K562 (cell line): ENCODE data around the gene HMGN2. TPM values are rescaled to one million over a fixed set of nuclear protein-coding genes. Genes with fewer than 3 reads are reported as not detected.

Experiments
- ATAC-seq: fragments of 200-7000 bp; cut with Tn5 transposase; 3 replicates; pipeline ENCODE4 v1.9.1; 2020; ENCODE audit warnings: moderate library complexity
- BruUV-seq: library from RNA; stranded (reverse); fragments of 400-500 nt; replicated peaks from 2 replicates; lab custom pipeline; 2021; lab: Mats Ljungman, UMichigan
- CTCF ChIA-PET: fragments of 300-600 bp; formaldehyde crosslinking; extraction: SDS; loops from one replicate; lab custom pipeline; 2021; ENCODE audit warnings: low intra/inter-chr PET ratio; lab: Yijun Ruan, JAX
- POLR2A ChIA-PET: fragments of 300-600, 350-650 bp; sonication (Branson Sonifier 250); formaldehyde crosslinking; extraction: SDS; loops from one replicate; lab custom pipeline; 2021; ENCODE audit warnings: antibody characterized with exemption, inconsistent platforms; lab: Yijun Ruan, JAX
- DNase-seq, 4 experiments: peaks; one replicate each; pipeline versions ENCODE4 v3.0.0 to v3.0.0-alpha.2; 2011 to 2018; ENCODE audit warnings: low spot score in 3 of 4, mixed read lengths in 3 of 4; ENCODE audit errors: extremely low read depth in 1 of 4
- FAIRE-seq: peaks from 2 replicates; lab custom pipeline; 2011; peaks lifted over from hg19 to GRCh38; lab: Jason Lieb, UNC
- H2AFZ ChIP-seq: 2 replicates; pipeline ENCODE4 v1.6.0; 2011; ENCODE audit warnings: low read depth, low read length, control low read depth, inconsistent platforms
- H3K27ac ChIP-seq: fragments of 200-600 bp; 3 replicates; pipeline ENCODE4 v1.8.0; 2011; ENCODE audit warnings: low read depth, mild to moderate bottlenecking, control low read depth, inconsistent platforms, low read length, moderate library complexity, mixed read lengths; ENCODE audit errors: extremely low read depth
- H3K27me3 ChIP-seq, 2 experiments: fragments of 300-600 bp in 1 of 2; 2 replicates in 1 of 2; 3 replicates in 1 of 2; pipeline versions ENCODE4 v1.6.0 to v1.8.0; 2011; ENCODE audit warnings: inconsistent platforms in 2 of 2, low read length in 2 of 2, mild to moderate bottlenecking in 1 of 2, mixed read lengths in 1 of 2, moderate library complexity in 1 of 2; ENCODE audit not compliant: control insufficient read depth in 2 of 2, insufficient read depth in 2 of 2
- H3K36me3 ChIP-seq: fragments of 300-600 bp; 3 replicates; pipeline ENCODE4 v1.8.0; 2011; ENCODE audit warnings: mild to moderate bottlenecking, low read length, inconsistent platforms; ENCODE audit not compliant: control insufficient read depth, insufficient read depth
- H3K4me1 ChIP-seq, 2 experiments: fragments of 200-600 bp in 1 of 2; replicated peaks in 1 of 2; 2 replicates in 1 of 2; 3 replicates in 1 of 2; pipeline versions ENCODE4 v1.5.1 to v1.8.0; 2011; ENCODE audit warnings: inconsistent platforms in 2 of 2, low read length in 2 of 2, mild to moderate bottlenecking in 1 of 2, mixed read lengths in 1 of 2, moderate library complexity in 1 of 2; ENCODE audit not compliant: control insufficient read depth in 2 of 2, insufficient read depth in 2 of 2
- H3K4me2 ChIP-seq: 2 replicates; pipeline ENCODE4 v1.6.1; 2011; ENCODE audit warnings: low read length, control low read depth, inconsistent platforms, mixed read lengths; ENCODE audit not compliant: insufficient read depth
- H3K4me3 ChIP-seq: fragments of 200-600 bp; sonication (generic), shearing (Covaris generic); 2 replicates; pipeline ENCODE4 v1.5.1; 2016; ENCODE audit warnings: control low read depth, inconsistent platforms
- H3K79me2 ChIP-seq: fragments of 200-600 bp; 3 replicates; pipeline ENCODE4 v1.8.0; 2011; ENCODE audit warnings: low read length, inconsistent platforms; ENCODE audit not compliant: control insufficient read depth, insufficient read depth
- H3K9ac ChIP-seq, 2 experiments: 2 replicates each; pipeline versions ENCODE4 v1.6.0 to v1.6.1; 2011; ENCODE audit warnings: low read depth in 2 of 2, low read length in 2 of 2, control low read depth in 1 of 2, inconsistent platforms in 1 of 2, mild to moderate bottlenecking in 1 of 2, mixed read lengths in 1 of 2; ENCODE audit not compliant: insufficient read depth in 1 of 2
- H3K9me1 ChIP-seq: one replicate; pipeline ENCODE4 v1.6.0; 2011; ENCODE audit warnings: inconsistent platforms, mild to moderate bottlenecking, low read length, moderate library complexity; ENCODE audit not compliant: control insufficient read depth, insufficient read depth
- H3K9me3 ChIP-seq: replicated peaks from 2 replicates; pipeline ENCODE4 v1.5.1; 2011; ENCODE audit warnings: low read depth, low read length, inconsistent platforms; ENCODE audit not compliant: control insufficient read depth, insufficient read depth
- H4K20me1 ChIP-seq: replicated peaks from 2 replicates; pipeline ENCODE4 v1.6.1; 2011; ENCODE audit warnings: low read length, inconsistent platforms, mixed read lengths; ENCODE audit not compliant: control insufficient read depth, insufficient read depth
- ATF7 ChIP-seq: fragments of 450-650 bp; IDR thresholded peaks from 2 replicates; pipeline ENCODE4 v1.7.1; 2014; ENCODE audit warnings: mild to moderate bottlenecking, moderate library complexity
- DPF2 ChIP-seq: fragments of 450-650 bp; IDR thresholded peaks from 2 replicates; pipeline ENCODE4 v1.6.1; 2016
- FOSL1 ChIP-seq: fragments of 200-800 bp; sonication (Bioruptor generic); conservative IDR thresholded peaks from 2 replicates; pipeline ENCODE4 v1.6.1; 2016; ENCODE audit warnings: missing genetic modification characterization, missing compliant biosample characterization
- L3MBTL2 ChIP-seq: fragments of 450-650 bp; IDR thresholded peaks from 2 replicates; pipeline ENCODE4 v1.6.1; 2016; ENCODE audit warnings: mild to moderate bottlenecking, moderate library complexity
- MYC ChIP-seq, 2 experiments: fragments of 250-450 bp in 1 of 2; sonication (Bioruptor Pico) in 1 of 2; IDR thresholded peaks; 2 replicates each; pipeline versions ENCODE4 v1.5.1 to v1.6.1; 2012 to 2021; ENCODE audit warnings: low read depth in 2 of 2, borderline replicate concordance in 1 of 2, improper control_type of control experiment in 1 of 2, low read length in 1 of 2, mild to moderate bottlenecking in 1 of 2, moderate library complexity in 1 of 2
- NFE2 ChIP-seq: IDR thresholded peaks from 2 replicates; pipeline ENCODE4 v1.6.1; 2014; ENCODE audit warnings: antibody characterized with exemption, low read depth
- SMARCE1 ChIP-seq: fragments of 450-650 bp; IDR thresholded peaks from 2 replicates; pipeline ENCODE4 v1.7.1; 2016; ENCODE audit warnings: mild to moderate bottlenecking
- SOX6 ChIP-seq: fragments of 450-650 bp; IDR thresholded peaks from 2 replicates; pipeline ENCODE4 v1.6.1; 2014; ENCODE audit warnings: mild to moderate bottlenecking
- WGBS: fragments of 100-300 bp; shearing (Covaris generic); methylation state at CpG from one replicate; pipeline ENCODE4 v1.1.6; 2016; ENCODE audit warnings: low coverage, mixed read lengths; ENCODE audit not compliant: insufficient coverage; ENCODE audit errors: missing lambda C conversion rate; 5-methylcytosine and 5-hydroxymethylcytosine counted together
- in situ Hi-C: fragments of 300-500 bp; cut with MboI; formaldehyde crosslinking; loops from 4 replicates; pipeline ENCODE4 v1.15.0; 2018; ENCODE audit warnings: inconsistent platforms, mixed read lengths
- intact Hi-C: fragments of 100-400 bp; cut with micrococcal nuclease; formaldehyde crosslinking; loops from 2 replicates; pipeline ENCODE4 v1.14.2; 2022
- polyA plus RNA-seq, 8 experiments: library from polyadenylated mRNA; depleted of rRNA in 4 of 8; stranded (reverse) in 5 of 8; unstranded in 3 of 8; fragments of >200 nt; fragmentation: Nextera tagmentation in 2 of 8; fragmentation: Illumina TruSeq in 1 of 8; extraction: Ambion mirVana in 2 of 8; extraction: Trizol in 1 of 8; gene quantifications; 2 replicates each; pipeline versions ENCODE4 v1.2.1 to v1.2.3, GENCODE V29; 2011 to 2014; ENCODE audit warnings: inconsistent platforms in 1 of 8, missing spikeins in 1 of 8
- total RNA-seq, 7 experiments: library from RNA; depleted of rRNA in 6 of 7; stranded (reverse); fragments of >200 nt in 6 of 7; fragmentation: Illumina TruSeq in 2 of 7; extraction: Trizol in 2 of 7; gene quantifications; 2 replicates each; pipeline versions ENCODE4 v1.2.1 to v1.2.3, GENCODE V29; 2011 to 2021; ENCODE audit warnings: low replicate concordance in 1 of 7
- TF ChIP-seq, protein P1 (sequence below), 2 experiments: fragments of 450-650 bp in 1 of 2; sonication (generic) in 1 of 2; formaldehyde crosslinking in 1 of 2; IDR thresholded peaks in 1 of 2; conservative IDR thresholded peaks in 1 of 2; 2 replicates each; pipeline versions ENCODE4 v1.6.1 to v1.8.1; 2016 to 2023; ENCODE audit warnings: mild to moderate bottlenecking in 2 of 2, moderate library complexity in 2 of 2, inconsistent platforms in 1 of 2, missing genetic modification reagents in 1 of 2
- TF ChIP-seq, protein P2 (sequence below), 2 experiments: fragments of 450-650 bp; conservative IDR thresholded peaks; 2 replicates each; pipeline ENCODE4 v1.6.1; 2017; ENCODE audit warnings: mild to moderate bottlenecking in 2 of 2, moderate library complexity in 2 of 2
- TF ChIP-seq, protein P3 (sequence below): fragments of 250-450 bp; sonication (Bioruptor Pico); IDR thresholded peaks from 2 replicates; pipeline ENCODE4 v1.5.0; 2020; ENCODE audit warnings: mild to moderate bottlenecking
- TF ChIP-seq, protein P4 (sequence below): fragments of 450-650 bp; IDR thresholded peaks from 2 replicates; pipeline ENCODE4 v1.6.1; 2016; ENCODE audit warnings: missing biosample characterization, missing genetic modification characterization

The HMGN2 gene
- total and polyA plus RNA-seq, 9 of the 15 experiments (the other 6 are each of a cell fraction or from before 2014, with no cell fraction given) = 370 to 1,354 (median 965) TPM

DNA sequence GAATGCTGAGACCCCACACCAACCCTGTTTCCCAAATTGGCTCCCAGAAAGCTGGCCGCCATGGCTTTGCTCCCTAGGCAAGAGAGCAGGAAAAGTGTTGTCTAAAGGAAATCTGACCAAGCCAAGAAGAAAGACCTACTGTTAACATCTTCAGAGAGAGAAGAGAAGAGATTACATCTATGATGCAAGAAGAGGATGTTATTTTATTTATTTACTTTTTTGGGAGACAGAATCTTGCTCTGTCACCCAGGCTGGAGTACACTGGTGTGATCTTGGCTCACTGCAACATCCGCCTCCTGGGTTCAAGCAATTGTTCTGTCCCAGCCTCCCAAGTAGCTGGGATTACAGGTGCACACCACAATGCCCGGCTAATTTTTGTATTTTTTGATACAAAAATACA, 21.7 kb downstream of the HMGN2 start:
- intact Hi-C loops (no loop called here), in situ Hi-C loops (no loop called here)
- Histone ChIP-seq H3K79me2 (no peaks in the 10 kb centered on the region), H3K9me3 (no peaks in the 10 kb centered on the region), H3K9me1 (no peaks in the 10 kb centered on the region), H3K4me1 (peaks cover under 1 to 9% of the 10 kb centered on the region in 2 experiments; a peak in 3 of 5 replicates), H3K4me3 (no peak overlapping the region), H2AFZ (no peak overlapping the region), H4K20me1 (no peaks in the 10 kb centered on the region), H3K4me2 (no peak overlapping the region), H3K9ac (no peak overlapping the region), H3K36me3 (no peaks in the 10 kb centered on the region), H3K27ac (no peak overlapping the region), H3K27me3 (no peaks in the 10 kb centered on the region)
- ChIA-PET POLR2A (interaction anchor here (0.7 kb wide), 1 partner anchor 18 kb away, joined by 3 read pairs; no protein-coding TSS in a partner anchor), CTCF (no interaction called here)
- ATAC-seq (no peak), DNase-seq (no peak), FAIRE-seq (no peak)
- WGBS = 54% methylated on average over 3 of the region's 3 CpGs
- no TSS peak for BruUV-seq
- TF ChIP-seq, protein P1, sequence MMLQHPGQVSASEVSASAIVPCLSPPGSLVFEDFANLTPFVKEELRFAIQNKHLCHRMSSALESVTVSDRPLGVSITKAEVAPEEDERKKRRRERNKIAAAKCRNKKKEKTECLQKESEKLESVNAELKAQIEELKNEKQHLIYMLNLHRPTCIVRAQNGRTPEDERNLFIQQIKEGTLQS (IDR thresholded peaks at IDR 0.05) = peak; percentile 81
- TF ChIP-seq, protein P1 (CRISPR knock-in tag; conservative IDR thresholded peaks at IDR 0.05) = no peak
- peak; percentile 26; the same call in 1 of the 2 replicates for TF ChIP-seq SMARCE1
- TF ChIP-seq DPF2 = peak; percentile 31; the same call in 1 of the 2 replicates
- no peak for TF ChIP-seq L3MBTL2
- peak; percentile 20; the same call in 1 of the 2 replicates for TF ChIP-seq SOX6
- TF ChIP-seq MYC (IDR thresholded peaks at IDR 0.05; ENCODE audit: low read depth, low read length) = no peak
- no peak for TF ChIP-seq MYC (CRISPR knock-in tag; IDR thresholded peaks at IDR 0.05; ENCODE audit: borderline replicate concordance, low read depth)
- TF ChIP-seq, protein P2, sequence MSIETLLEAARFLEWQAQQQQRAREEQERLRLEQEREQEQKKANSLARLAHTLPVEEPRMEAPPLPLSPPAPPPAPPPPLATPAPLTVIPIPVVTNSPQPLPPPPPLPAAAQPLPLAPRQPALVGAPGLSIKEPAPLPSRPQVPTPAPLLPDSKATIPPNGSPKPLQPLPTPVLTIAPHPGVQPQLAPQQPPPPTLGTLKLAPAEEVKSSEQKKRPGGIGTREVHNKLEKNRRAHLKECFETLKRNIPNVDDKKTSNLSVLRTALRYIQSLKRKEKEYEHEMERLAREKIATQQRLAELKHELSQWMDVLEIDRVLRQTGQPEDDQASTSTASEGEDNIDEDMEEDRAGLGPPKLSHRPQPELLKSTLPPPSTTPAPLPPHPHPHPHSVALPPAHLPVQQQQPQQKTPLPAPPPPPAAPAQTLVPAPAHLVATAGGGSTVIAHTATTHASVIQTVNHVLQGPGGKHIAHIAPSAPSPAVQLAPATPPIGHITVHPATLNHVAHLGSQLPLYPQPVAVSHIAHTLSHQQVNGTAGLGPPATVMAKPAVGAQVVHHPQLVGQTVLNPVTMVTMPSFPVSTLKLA (conservative IDR thresholded peaks at IDR 0.05) = no peak
- TF ChIP-seq, protein P3, sequence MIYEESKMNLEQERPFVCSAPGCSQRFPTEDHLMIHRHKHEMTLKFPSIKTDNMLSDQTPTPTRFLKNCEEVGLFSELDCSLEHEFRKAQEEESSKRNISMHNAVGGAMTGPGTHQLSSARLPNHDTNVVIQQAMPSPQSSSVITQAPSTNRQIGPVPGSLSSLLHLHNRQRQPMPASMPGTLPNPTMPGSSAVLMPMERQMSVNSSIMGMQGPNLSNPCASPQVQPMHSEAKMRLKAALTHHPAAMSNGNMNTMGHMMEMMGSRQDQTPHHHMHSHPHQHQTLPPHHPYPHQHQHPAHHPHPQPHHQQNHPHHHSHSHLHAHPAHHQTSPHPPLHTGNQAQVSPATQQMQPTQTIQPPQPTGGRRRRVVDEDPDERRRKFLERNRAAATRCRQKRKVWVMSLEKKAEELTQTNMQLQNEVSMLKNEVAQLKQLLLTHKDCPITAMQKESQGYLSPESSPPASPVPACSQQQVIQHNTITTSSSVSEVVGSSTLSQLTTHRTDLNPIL = no peak
- TF ChIP-seq ATF7 = peak; percentile 22; the same call in 1 of the 2 replicates
- TF ChIP-seq NFE2 = peak; percentile 27; the same call in 1 of the 2 replicates
- TF ChIP-seq FOSL1 (tag) = 0 out of 2 replicates have a peak, but pooled peaks have one; percentile 30
- TF ChIP-seq, protein P4, sequence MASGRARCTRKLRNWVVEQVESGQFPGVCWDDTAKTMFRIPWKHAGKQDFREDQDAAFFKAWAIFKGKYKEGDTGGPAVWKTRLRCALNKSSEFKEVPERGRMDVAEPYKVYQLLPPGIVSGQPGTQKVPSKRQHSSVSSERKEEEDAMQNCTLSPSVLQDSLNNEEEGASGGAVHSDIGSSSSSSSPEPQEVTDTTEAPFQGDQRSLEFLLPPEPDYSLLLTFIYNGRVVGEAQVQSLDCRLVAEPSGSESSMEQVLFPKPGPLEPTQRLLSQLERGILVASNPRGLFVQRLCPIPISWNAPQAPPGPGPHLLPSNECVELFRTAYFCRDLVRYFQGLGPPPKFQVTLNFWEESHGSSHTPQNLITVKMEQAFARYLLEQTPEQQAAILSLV (tag) = 0 out of 2 replicates have a peak, but pooled peaks have one; percentile 31
